ENCODE data around the gene IDUA. TPM values are rescaled to one million over a fixed set of nuclear protein-coding genes. Genes with fewer than 3 reads are reported as not detected.

Gene IDUA
- total RNA-seq, 1 donor from 2014 or later: 18.0 TPM

DNA sequence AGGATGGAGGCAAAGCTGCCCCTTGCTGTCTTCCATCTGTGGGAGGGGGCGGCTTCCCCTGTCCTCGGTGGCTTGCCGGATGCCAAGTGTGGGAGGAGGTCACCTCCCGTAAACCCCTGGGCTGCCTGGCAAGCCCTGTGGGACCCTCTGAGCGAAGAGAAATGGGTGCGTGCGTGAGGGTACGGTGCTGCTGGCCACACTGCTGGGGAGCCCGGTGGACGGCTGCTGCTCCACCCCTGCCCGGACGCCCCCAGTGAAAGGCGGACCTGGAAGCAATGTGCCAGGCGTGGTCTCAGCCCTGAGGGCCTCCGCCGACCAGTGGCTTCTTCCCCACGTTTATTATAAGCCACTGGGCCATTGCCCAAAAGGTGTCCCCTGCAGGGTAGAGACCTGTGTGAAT lies 4.6 kb upstream of the IDUA start:
- H3K4me3 Mint-ChIP-seq: no peak overlapping the region
- DNase-seq (ENCODE audit: low read depth, low spot score): no peak
- peaks cover 18% of the 10 kb centered on the region for H3K4me1 Mint-ChIP-seq
- H3K27ac Mint-ChIP-seq (ENCODE audit: unreplicated experiment): no peak overlapping the region
- no peaks in the 10 kb centered on the region for H3K36me3 Mint-ChIP-seq (ENCODE audit: low read depth)
- H3K27me3 Mint-ChIP-seq (ENCODE audit: low read depth): no peaks in the 10 kb centered on the region
- H3K9me3 Mint-ChIP-seq: no peaks in the 10 kb centered on the region
- TF ChIP-seq, protein P1, sequence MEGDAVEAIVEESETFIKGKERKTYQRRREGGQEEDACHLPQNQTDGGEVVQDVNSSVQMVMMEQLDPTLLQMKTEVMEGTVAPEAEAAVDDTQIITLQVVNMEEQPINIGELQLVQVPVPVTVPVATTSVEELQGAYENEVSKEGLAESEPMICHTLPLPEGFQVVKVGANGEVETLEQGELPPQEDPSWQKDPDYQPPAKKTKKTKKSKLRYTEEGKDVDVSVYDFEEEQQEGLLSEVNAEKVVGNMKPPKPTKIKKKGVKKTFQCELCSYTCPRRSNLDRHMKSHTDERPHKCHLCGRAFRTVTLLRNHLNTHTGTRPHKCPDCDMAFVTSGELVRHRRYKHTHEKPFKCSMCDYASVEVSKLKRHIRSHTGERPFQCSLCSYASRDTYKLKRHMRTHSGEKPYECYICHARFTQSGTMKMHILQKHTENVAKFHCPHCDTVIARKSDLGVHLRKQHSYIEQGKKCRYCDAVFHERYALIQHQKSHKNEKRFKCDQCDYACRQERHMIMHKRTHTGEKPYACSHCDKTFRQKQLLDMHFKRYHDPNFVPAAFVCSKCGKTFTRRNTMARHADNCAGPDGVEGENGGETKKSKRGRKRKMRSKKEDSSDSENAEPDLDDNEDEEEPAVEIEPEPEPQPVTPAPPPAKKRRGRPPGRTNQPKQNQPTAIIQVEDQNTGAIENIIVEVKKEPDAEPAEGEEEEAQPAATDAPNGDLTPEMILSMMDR (conservative IDR thresholded peaks at IDR 0.05): no peak

DNA sequence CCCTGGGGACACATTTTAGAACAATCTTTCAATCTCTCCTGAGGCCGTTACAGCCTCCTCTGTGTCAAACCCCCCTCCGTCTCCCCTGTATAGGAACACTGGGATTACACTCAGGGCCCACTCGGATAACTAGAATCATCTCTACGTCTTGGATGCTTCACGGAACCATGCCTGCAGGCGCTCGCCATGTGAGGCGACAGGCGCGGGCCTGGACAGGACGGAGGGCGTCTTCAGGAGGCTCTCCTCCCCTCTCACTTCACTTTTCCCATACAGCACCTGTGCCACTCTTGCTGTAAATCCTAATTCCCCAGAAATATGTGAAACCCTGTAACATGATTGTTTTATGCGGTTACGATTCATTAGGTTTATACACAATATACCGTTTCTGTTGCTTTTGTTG lies 4.0 kb upstream of the IDUA start:
- TF ChIP-seq, protein P1 (conservative IDR thresholded peaks at IDR 0.05): no peak
- H3K27ac Mint-ChIP-seq (ENCODE audit: unreplicated experiment): no peak overlapping the region
- H3K36me3 Mint-ChIP-seq (ENCODE audit: low read depth): no peaks in the 10 kb centered on the region
- H3K9me3 Mint-ChIP-seq: no peaks in the 10 kb centered on the region
- no peak overlapping the region for H3K4me3 Mint-ChIP-seq
- no peak for DNase-seq (ENCODE audit: low read depth, low spot score)
- H3K4me1 Mint-ChIP-seq: peaks cover 18% of the 10 kb centered on the region
- no peaks in the 10 kb centered on the region for H3K27me3 Mint-ChIP-seq (ENCODE audit: low read depth)

DNA sequence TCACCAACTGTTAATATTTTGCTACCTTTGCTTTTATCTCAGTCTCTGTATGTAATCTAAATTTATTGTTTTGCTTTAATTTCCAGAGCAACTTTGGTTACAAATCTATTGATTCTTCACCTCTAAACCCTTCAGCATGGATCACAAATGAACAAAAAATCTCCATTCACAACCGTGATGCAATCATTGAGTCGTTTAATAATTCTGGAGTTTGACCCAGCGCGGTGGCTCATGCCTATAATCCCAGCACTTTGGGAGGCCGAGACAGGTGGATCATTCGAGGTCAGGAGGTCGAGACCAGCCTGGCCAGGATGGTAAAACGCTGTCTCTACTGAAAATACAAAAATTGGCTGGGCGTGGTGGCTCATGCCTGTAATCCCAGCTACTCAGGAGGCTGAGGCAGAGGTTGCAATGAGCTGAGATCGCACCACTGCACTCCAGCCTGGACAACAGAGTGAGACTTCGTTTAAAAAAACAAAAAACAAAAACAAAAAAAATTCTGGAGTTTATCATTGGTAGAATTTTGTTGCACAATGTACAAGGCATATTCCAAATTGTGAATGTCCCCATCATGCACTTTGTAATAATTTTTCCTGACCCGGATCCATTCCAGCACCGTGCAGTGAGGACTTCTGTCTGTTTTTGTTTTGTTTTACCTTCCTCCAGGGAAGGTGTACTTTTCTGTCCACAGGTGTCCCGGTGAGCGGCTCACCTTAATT lies 2.3 kb upstream of the IDUA start:
- H3K36me3 Mint-ChIP-seq (ENCODE audit: low read depth): no peaks in the 10 kb centered on the region
- H3K9me3 Mint-ChIP-seq: no peaks in the 10 kb centered on the region
- TF ChIP-seq, protein P1 (conservative IDR thresholded peaks at IDR 0.05): no peak
- peaks cover 18% of the 10 kb centered on the region for H3K4me1 Mint-ChIP-seq
- H3K27ac Mint-ChIP-seq (ENCODE audit: unreplicated experiment): no peak overlapping the region
- peak overlapping the region; percentile 31 for H3K4me3 Mint-ChIP-seq
- H3K27me3 Mint-ChIP-seq (ENCODE audit: low read depth): no peaks in the 10 kb centered on the region
- no peak for DNase-seq (ENCODE audit: low read depth, low spot score)

DNA sequence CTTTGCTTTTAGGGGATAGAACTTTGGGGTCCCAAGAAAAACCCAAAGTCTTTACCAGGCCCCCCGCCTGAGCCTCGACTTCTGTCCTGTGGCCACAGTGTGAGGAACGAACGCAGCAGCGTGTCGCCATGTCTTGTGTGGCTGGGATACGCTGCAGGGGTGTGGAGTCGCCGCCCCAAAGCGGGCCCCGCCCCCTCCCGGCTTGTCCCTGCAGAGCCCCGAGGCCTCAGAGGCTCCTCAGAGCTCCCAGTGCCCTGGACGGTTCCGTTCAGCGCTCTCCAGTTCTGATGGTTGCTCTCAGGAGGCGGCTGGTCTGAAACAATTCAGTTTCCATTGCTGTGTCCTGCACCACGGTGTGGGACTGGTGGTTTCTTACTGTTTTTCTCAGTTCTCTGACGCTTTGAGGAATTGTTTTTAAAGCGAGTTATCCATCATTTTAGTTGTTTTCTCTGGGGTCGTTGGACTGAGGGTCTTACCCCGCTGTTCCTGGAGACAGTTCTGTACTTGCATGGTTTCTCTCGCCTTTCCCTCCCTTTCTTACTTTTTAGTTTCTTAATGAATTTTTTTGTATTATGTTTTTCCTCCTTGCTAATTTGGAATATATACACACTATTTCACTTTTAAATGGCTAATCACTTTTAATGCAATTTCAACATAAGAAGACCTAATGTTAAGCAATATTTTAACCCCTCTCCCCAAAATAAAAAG lies 1.6 kb upstream of the IDUA start:
- TF ChIP-seq, protein P1 (conservative IDR thresholded peaks at IDR 0.05): no peak
- no peak overlapping the region for H3K27ac Mint-ChIP-seq (ENCODE audit: unreplicated experiment)
- H3K9me3 Mint-ChIP-seq: no peaks in the 10 kb centered on the region
- H3K4me1 Mint-ChIP-seq: peaks cover 18% of the 10 kb centered on the region
- no peaks in the 10 kb centered on the region for H3K36me3 Mint-ChIP-seq (ENCODE audit: low read depth)
- no peaks in the 10 kb centered on the region for H3K27me3 Mint-ChIP-seq (ENCODE audit: low read depth)
- DNase-seq (ENCODE audit: low read depth, low spot score): peak; percentile 53
- peak overlapping the region; percentile 47 for H3K4me3 Mint-ChIP-seq

DNA sequence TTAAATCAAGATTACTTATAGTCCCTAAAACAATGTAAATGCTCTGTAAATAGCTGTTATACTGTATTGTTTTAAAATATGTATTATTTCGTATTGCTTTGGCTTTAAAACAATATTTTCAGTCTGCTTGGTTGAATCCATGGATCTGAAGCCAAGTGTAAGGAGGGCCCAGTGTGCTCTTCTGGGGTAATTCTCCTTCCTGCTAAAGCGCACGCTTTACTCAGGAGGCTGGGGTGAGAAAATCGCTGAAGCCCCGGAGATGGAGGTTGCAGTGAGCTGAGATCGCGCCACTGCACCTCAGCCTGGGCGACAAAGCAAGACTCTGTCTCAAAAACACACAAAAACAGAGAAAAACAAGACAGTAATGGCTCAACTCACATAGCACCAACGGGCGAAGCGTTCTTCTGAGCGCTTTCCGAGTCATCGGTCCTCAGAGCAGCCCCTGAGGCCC lies 391 bp upstream of the IDUA start:
- TF ChIP-seq, protein P1 (conservative IDR thresholded peaks at IDR 0.05): no peak
- no peaks in the 10 kb centered on the region for H3K9me3 Mint-ChIP-seq
- H3K27me3 Mint-ChIP-seq (ENCODE audit: low read depth): no peaks in the 10 kb centered on the region
- H3K36me3 Mint-ChIP-seq (ENCODE audit: low read depth): no peaks in the 10 kb centered on the region
- H3K4me3 Mint-ChIP-seq: peak overlapping the region; percentile 89
- DNase-seq (ENCODE audit: low read depth, low spot score): no peak
- H3K27ac Mint-ChIP-seq (ENCODE audit: unreplicated experiment): peak overlapping the region; percentile 72
- H3K4me1 Mint-ChIP-seq: peaks cover 18% of the 10 kb centered on the region

All from neural crest cell (in vitro differentiated cells).